HG03103 (cell line): ENCODE data around the gene ZNF697.

Experiments
- ATAC-seq: cut with Tn5 transposase; IDR thresholded peaks from one replicate; pipeline ENCODE4 v1.9.1; 2021; ENCODE audit warnings: low read depth; ENCODE audit not compliant: unreplicated experiment

Gene ZNF697

DNA sequence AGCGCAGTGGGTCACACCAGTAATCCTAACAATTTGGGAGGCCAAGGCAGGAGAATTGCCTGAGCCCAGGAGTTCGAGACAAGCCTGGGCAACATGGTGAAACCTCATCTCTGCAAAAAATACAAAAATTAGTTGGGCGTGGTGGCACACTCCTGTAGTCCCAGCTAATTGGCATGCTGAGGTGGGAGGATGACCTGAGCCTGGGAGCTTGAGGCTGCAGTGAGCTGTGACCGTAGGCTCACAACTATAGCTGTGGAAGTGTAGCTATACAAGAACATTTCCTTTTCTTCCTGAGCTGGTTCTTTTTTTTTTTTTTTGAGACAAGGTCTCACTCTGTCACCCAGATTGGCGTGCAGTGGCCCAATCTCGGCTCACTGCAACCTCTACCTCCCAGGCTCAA, 19.1 kb upstream of the ZNF697 start:
- no peak for ATAC-seq

DNA sequence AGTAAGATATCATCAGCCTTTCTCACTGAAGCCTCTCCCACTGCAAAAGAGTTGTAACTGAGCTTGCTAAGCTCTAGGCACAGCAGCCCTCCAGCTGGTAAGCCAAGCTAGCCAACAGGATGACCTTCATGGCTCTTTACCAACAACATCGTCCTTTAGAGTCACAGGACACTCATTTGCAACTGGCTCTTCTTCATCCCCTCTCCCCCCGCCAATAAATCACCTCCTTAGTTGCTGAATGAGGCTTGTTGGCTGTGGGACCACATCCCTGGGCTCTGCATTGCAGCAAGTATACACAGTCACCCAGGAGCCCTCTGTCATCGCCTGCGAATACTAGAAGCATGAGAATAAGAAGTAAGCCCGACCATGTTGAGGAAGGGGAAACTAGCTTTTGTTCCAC, 16.0 kb upstream of the ZNF697 start:
- no peak for ATAC-seq

DNA sequence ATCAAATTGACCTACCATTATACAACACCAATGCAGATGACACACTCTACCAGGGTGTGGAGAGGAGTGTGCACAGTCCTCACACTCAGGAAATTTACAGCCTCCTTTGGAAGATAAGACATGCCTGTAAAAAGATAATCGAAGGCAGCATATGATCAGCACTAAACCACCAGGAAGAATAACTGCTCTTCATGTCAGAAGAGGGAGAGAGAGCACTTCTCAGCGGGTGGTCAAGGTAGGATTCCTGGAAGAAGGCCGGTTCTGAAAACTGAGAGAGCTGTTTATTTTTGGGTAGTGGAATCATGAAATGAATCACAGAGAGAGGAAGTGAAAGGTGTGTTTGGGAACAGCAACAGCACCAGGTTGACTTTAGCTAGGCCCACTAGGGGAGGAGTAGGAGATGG, 14.0 kb upstream of the ZNF697 start:
- ATAC-seq = peak; percentile 75

DNA sequence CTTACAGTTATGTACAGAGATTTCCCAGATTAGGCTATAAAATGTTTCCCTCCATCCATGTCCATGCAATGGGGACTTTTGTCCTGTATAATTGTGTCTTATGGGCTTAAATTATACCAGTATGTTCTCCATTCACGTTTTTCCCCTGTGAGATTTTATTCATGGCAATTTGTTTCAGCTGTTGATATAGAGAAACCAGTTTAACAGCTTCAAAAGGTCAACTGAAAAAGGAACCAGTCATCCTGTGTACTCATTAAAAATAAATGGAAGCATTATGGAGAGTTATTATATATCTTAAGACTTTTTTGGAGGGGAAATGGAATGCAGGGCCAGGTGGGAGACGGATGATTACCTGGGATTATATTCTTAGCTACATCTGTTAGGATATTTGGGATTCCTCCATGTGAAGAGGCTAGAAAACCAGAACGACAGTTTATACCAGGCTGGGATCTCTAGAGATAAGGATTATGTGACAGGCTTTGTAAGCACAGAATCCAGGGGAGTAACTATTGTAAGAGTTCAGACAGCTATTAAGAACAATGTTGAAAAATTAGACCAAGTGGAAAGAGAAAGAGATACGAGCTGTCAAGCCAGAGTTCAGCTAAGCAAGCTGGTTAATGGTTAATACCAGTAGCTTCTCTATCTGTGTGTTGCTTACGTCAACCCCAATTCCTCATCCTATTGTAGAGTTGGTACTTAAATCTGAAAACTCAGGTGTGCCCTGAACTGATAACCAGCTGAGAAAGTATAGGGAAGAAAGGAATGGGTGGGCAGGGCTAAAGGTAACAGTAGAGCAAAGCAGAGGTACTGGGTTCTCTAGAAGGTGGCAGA, 12.4 kb upstream of the ZNF697 start:
- ATAC-seq = no peak

DNA sequence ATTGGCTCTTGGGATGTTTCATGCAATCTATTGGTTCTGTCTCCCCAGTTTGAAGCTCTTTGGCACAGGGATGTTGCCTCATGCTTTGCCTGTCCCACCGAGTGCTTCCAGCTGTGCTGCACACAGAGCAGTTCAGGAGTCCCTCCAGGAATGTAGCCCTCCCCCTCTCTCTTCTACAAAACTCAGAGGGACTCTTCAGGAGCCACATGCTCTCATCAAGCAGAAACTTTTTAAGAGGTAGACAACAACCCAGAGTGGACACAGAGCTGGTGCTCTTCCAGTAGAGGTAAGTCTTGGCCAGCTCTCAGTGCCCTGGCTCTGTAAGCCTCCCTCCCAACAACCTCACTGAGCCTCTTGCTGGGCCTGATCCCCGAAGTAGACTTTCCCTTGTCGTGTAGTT, 11.6 kb upstream of the ZNF697 start:
- no peak for ATAC-seq

DNA sequence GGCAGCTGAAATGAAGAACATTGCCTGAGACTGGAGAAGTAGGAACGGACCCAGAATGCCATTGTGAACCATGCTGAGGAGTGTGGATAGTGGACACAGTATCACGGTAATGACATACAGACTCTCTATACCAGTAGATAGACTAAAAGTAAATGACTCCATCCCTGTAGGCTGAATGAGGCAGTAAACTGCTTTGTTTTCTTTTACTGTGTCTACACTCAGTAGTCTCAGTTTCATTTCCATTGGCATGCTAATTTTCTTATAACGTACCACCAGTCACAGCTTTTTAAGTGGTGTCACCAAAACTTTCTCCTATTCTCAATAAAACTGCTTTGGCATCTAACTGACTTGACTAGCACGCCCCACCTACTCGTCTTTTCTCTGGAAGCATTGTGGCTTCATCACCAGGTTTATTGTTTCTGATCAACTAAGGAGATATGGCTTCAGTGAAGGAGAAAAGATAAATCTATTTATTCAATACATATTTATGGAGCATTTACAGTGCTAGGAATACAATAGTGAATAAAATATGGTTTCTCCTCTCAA, 8.4 kb upstream of the ZNF697 start:
- no peak for ATAC-seq

DNA sequence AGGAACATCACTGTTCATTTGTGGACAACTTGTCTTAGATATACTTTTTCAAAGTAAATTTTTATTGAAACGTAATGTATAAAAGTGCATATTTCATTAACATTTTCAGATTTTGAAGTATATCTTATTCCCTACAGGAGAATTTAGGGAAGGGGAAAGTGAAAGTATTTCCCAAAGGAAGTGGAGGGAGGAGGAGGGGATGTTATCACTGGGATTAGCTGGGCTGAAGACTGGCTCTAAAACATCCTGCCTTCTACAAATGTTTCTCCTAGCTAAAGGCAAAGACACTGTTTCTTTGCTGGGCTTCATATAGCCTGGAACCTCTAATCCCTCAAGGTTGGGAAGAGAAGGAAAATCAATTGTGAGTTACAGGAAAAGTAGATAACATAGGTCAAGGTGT, 7.1 kb upstream of the ZNF697 start:
- ATAC-seq = no peak

DNA sequence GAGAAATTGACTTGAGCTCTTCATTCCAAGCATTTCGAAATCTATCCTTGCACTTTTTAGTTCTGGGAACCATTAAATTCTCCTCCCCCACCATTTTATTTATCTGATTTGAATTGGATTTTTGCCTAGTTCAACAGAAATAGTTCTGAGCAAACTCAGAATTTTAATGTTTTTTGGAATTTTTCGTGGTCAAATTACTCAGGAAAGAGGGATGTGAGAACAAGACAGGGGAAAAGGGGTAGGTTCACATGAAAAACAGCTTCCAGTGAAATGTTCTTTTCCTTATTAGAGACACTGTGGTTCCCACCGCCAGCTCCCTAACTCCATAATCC, 5.7 kb upstream of the ZNF697 start:
- no peak for ATAC-seq

DNA sequence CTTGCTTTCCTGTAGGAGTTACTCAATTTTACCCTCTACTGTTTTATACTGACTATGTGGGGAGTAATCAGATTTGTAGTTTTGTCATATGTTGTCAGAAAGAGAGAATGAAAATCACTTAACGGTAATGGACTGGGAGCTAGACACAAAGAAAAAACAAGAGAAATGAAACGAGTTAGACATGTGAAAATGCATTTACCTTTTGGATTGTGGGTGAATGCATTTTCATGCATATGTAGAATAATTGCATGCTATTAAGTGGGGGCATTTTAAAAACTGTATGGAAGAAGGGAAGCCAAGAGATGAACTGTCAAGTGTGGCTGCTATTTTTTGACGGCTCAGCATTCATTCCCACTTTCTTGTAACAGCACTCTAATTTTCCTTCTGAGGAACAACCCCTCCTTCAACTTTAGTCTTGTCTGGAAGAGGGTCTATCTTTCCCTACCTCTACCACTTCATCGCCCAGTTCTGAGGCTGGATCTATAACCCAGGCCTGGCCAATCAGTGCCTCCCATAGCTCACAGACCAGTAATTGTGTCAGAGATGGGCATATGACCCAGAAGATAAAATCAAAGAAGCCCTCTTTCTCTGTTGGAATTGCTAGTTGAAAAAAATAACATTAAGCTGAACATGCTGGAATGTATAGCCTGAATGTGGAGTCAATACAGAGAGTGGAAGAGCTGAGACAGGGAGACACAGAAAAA, 5.2 kb upstream of the ZNF697 start:
- no peak for ATAC-seq

DNA sequence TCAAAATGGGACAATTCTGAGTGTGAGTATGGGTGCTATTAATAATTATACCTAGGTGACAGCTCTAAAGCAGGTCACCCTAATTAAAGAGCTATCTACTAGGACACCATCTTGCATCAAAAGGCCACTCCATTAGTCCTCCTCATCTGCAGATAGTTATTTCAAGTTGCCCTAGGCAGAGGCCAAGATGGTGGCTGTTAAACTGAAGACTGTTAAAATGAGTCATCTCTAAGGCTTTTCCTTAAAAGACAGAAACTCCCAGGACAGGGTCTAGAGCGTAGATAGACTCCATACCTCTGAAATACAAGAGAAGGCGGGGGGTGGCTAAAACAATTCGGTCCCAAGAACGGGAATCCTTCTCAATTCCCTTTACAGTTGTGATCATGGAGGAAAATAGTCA, 4.5 kb upstream of the ZNF697 start:
- ATAC-seq = no peak

DNA sequence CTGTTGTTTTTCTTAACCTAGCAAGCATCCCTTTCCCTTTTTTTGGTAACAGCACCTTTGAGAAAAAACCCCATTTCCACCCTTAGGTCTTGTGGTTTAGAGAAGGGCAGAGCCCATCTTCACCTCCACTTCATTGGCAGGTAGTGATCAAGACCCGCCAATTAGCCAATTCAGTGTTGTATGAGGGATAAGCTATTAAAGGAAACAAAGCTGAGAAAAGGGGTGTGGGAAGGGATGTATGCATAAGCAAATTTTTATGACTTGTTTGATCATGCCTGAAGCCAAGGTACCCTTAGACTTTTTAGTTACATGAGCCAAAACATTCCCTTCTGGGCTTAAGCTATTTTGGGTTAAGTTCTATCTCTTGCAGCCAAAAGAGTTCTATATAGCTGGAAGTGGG, 3.6 kb upstream of the ZNF697 start:
- no peak for ATAC-seq

DNA sequence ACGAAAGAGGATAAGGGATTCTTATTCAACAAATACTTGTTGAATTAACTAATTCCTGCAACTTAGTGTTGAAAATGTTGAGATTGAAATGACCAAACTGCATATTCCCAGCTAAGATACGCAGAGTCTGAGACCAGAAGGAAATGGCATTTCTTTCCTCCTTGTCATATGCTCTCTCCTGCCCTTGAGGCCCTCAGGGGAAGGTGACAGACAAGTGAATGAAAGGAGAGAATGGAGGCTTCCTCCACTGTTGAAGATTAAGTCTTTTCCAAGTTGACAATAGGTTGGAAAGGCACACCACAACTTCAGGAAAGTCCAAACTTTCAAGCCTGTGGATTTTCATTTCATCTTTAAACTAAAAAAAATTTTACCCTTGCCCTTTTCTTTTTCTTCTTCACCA, 3.1 kb upstream of the ZNF697 start:
- no peak for ATAC-seq

DNA sequence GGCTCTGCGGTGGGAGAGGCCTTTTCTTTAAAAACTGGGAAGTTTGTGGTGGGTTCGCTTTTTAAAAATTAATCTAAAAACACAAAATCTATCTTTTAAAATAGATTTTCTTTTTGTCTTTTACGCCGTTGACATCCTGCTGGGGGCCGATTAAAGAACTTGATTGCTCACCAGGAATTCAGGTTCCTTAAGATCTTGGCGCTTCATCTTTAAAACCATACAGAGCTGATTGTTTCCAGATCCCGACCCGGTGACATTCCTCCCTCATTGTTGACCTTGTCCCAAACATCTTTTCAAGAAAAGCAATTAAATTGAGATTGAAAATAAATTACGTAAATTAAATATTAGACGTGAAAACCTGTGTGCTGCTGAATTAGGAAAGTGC, 546 bp upstream of the ZNF697 start:
- ATAC-seq = no peak

DNA sequence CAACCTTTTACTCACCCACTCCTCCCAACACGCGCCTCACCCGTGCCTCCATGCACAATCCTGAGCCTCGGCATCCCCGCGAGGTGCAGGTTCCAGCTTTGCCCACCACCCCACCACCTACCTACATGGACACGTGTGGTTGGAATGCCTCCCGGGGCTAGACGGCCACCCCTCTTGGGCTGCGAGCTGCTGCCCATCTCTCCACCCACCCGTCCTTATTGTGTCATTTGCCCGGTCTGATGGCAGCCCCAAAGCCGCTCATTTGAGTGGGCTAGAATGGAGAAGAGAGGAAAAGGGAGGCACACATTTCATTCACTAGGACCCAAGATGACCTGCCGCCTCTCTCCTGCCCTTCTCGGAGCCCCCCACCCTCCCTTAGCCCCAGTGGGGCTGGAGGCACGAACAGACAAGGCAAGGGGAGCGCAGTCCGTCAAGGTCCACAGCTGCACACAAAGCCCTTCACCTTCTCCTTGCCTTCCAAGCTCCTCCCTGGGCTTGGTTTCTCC, 785 bp downstream of the ZNF697 start:
- ATAC-seq = no peak

DNA sequence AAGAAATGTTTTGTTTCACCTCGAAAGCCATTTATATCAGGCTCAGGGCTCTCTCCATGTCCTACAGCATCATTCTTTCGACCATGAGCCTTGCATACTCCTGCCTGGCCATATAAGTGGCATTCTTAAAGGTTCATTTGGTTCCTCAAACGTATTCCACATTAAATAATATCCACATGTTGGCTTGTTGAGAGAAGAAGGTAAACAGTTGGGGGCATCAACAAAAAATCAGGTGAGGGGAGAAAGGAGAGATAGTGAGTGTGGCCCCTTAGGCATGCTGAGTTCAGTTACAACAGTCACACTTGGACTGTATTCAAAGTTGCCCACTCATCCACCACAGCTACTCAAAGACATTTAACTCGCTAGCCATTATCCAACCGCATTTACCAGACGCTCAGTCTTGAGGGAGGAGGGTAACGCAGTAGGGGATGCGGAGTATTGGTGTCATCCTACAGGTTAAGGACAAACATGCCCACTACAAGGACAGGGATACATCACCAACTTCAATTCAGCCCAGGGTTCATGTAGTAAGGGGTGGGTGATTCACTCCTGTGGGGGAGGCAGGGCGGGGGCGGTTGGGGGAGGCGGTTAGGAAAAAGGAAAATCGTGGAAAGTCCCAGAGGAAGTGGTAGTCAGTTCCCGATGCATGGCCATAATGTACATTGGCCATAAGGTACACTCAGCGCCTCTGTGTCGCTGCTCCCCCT, 1.4 kb downstream of the ZNF697 start:
- ATAC-seq = no peak

DNA sequence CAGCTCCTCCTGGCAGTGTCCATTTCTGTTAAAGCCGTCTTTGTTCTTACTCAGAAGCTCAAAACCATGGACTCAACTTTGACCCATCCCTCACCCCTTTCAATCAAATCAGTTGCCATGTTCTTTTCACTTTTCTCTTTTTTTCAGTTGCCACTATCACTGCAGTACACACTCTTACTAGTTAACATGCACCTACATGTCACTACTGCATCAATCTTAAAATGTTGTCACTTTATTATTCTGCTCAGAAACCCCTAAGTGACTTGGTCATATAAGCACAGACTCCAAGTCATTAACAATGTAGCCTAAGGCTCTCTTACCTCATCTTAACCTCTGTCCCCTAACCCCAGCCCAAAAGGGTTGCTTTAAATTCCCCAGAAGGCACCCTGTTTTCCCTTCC, 9.0 kb downstream of the ZNF697 start:
- no peak for ATAC-seq

DNA sequence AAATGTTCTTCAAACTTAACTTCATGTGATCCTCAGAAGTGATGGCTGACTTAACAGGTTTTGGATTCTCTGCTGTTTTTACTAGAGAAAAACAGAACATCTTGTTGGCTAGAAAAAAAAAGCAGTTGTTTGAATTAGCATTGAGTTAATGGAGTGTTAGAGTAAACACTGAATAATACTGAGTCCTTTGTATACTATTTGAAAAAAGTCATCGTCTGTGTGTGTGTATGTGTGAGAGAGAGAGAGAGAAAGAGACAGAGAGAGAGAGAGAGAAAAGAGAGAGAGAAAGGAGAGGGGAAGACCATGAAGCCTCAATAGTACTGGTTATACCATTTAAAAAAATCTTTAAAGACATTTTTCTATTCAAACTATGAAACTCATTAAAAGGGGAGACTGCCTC, 10.4 kb downstream of the ZNF697 start:
- no peak for ATAC-seq

DNA sequence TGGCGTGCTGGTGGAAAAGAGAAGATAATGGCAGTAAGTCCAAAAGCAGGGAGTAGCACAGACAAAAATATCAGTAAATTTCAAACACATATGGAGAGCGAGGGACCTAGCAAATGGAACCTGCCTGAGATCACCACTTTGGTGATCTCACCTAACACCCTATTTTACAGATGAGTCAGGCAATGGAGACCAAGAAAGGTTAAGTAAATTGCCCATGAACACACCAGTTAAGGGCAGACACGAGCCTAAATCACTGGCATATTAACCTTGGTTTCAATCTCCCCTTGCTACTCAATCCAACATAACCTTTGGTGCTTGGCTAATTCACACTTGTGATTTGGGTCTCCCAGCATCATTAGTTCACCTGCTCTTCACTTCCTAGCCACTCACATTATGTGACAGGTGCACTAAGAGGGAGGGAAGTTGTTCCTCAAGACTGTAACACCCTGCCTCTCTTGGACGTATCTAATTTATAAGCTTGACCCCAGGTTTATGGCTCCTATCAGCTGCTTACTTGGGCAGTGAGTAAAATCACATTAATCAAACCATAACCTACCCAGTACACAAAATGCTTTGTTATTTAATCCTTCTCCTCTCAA, 11.5 kb downstream of the ZNF697 start:
- no peak for ATAC-seq

DNA sequence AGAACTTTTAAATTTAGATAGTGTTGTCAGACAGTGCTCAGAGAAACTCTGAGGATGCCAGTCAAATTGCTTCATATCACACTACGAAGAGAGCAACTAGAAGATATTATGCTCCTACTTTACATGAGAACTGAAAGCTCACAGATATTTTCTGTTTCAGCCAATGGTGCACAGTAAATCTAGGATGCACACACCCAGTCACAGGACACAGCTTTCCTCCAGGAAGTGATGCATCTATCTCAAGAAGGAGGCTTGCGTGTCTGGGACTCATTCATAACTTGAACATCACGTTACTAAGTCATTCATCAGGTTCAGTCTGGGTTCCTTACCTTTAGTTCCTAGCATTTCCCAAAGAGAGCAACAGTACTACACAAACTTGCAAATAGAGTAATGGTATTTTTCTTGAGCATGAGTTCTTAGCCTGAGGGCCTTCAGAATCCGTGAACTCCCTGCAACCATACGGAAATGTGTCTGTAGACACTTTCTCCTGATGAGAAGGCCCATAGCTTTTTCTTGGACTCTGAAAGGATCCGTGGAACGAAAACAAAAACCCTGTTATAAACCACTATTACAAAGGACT, 12.2 kb downstream of the ZNF697 start:
- ATAC-seq = no peak

DNA sequence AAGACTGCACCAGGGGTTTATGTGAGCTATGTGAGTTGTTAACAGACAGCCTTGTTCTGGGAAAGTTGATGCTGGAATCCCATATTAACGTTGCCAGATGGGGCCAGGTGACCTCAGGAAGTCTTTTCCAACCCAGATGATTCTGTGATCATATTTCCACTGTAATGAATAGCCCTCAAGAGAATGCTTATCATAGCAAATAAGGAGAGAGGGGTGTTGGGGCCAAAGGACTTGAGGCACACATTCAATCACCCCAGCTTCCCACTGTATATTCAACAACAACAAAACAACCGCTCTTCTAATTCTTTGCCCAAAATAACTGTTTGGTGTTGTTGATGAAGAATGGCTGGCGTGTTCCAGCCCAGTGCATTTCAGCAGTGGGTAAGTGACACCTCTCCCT, 14.1 kb downstream of the ZNF697 start:
- no peak for ATAC-seq

DNA sequence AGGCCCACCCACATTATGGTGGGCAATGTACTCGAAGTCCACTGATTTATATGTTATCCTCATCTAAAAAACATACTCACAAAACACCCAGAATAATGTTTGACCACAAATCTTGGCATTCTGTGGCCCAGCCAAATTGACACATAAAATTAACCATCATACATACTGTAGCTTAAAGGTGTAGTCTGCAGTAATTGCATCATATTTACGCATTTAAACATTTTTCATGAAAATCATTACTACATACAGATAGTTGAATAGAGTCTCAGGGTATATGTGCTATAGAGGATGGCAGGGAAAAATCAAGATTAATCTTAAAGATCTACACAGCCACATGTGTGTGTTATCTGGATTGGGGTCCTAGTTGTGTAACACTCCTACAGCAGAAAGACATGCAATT, 14.5 kb downstream of the ZNF697 start:
- no peak for ATAC-seq
